Upper lobe of left lung (tissue), 4 donors: ENCODE measurements around the gene TSPYL4.

ENCODE experiments used
- CTCF ChIP-seq, 6 experiments: fragments of 450-650 bp in 4 of 6; fragments of 200-600 bp in 2 of 6; sonication (generic) in 2 of 6; IDR thresholded peaks; one replicate each; pipeline ENCODE4 v1.5.1; 2016 to 2019; ENCODE audit warnings: antibody characterized with exemption in 6 of 6
- POLR2A ChIP-seq, 4 donors: fragments of 450-650 bp; IDR thresholded peaks; one replicate each; pipeline ENCODE4 v1.5.1; 2016 to 2017; ENCODE audit warnings: antibody characterized with exemption in 4 of 4, mild to moderate bottlenecking in 2 of 4
- POLR2AphosphoS5 ChIP-seq, 2 donors: sonication (generic); formaldehyde crosslinking; IDR thresholded peaks; one replicate each; pipeline ENCODE4 v1.5.1; 2017; ENCODE audit warnings: antibody characterized with exemption in 2 of 2

- TF ChIP-seq CTCF (IDR thresholded peaks at IDR 0.05), result no peak
- no peak for TF ChIP-seq POLR2A (IDR thresholded peaks at IDR 0.05)
- TF ChIP-seq POLR2AphosphoS5 (IDR thresholded peaks at IDR 0.05), result no peak
Observed at GRCh38 chr6:116221067-116221466, 32.8 kb downstream of the TSPYL4 start.
